IPS-20b (cell line): ENCODE measurements around the gene FOXF1.

Experiments
- H3K27ac ChIP-seq: one replicate; pipeline ENCODE4 v1.5.1; 2013; ENCODE audit warnings: low read length
- H3K27me3 ChIP-seq: 2 replicates; pipeline ENCODE4 v1.6.1; 2013; ENCODE audit warnings: mild to moderate bottlenecking, low read length, inconsistent platforms; ENCODE audit not compliant: insufficient read depth
- H3K36me3 ChIP-seq: 2 replicates; pipeline ENCODE4 v1.6.1; 2013; ENCODE audit warnings: low read depth, mild to moderate bottlenecking, inconsistent platforms, low read length, moderate library complexity; ENCODE audit not compliant: insufficient read depth
- H3K4me1 ChIP-seq: 2 replicates; pipeline ENCODE4 v1.6.1; 2013; ENCODE audit warnings: mild to moderate bottlenecking, control low read depth, inconsistent platforms, low read length, moderate library complexity; ENCODE audit not compliant: insufficient read depth
- H3K4me3 ChIP-seq: 2 replicates; pipeline ENCODE4 v1.5.1; 2013; ENCODE audit warnings: mild to moderate bottlenecking, low read length, inconsistent platforms
- H3K9ac ChIP-seq: 2 replicates; pipeline ENCODE4 v1.6.1; 2013; ENCODE audit warnings: low read depth, mild to moderate bottlenecking, inconsistent platforms, low read length, moderate library complexity
- H3K9me3 ChIP-seq: 2 replicates; pipeline ENCODE4 v1.6.1; 2013; ENCODE audit warnings: mild to moderate bottlenecking, low read depth, low read length, inconsistent platforms; ENCODE audit not compliant: insufficient read depth

Gene FOXF1

DNA sequence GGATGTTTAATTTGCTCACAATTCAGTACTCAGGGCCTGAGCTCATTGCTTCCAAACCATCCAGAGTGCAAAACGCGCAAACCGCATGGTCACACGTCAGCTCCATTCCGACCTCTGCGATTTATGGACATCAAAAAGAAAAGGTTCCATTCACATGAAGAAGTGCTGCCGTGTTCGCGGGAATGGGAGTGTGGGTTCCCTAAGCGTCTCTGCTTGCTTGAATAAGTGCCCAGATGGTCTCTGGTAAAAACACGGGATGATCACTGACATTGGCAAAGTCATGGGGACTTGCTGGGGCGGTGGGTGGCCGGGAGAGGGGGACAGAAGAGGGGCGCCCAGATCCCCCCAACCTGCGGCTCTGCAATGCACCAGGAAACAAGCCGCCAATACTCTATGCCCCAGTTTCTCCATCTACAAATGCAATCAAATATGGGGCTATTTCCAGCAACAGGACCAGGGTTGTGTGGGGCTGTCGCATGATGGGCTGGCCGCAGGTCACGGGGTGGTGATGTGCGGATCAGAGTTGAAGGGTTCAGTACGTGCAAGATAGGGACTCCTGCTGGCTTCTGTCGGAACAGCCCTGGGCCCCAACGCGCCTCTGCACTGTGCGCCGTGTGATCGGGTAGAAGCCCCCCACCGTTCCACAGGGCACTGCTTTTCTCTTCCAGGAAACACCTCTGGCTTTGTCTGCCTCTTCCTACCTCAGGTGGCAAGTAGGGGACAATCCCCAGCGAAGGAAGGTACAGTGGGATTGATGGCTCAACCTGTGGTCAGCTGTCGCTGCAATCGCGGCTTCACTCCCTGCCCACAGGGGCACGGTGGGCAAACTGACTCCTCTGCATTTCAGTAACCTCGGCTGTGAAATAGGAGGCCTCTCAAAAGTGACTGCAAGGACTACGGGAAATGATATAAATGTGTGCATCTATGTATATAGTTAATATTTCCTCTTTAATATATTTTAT, 11.2 kb downstream of the FOXF1 start:
- Histone ChIP-seq H3K9me3 (no peaks in the 10 kb centered on the region), H3K27me3 (peaks cover 53% of the 10 kb centered on the region), H3K36me3 (no peaks in the 10 kb centered on the region), H3K27ac (no peak overlapping the region), H3K4me1 (no peaks in the 10 kb centered on the region), H3K4me3 (no peak overlapping the region), H3K9ac (no peak overlapping the region)

- no peaks in the 10 kb centered on the region for H3K36me3 ChIP-seq
- H3K4me1 ChIP-seq, result no peaks in the 10 kb centered on the region
- H3K27me3 ChIP-seq, result peaks cover 42% of the 10 kb centered on the region
- no peak overlapping the region for H3K9ac ChIP-seq
- H3K4me3 ChIP-seq, result no peak overlapping the region
- no peak overlapping the region for H3K27ac ChIP-seq
- no peaks in the 10 kb centered on the region for H3K9me3 ChIP-seq
These were observed 12.3 kb downstream of the FOXF1 start for GRCh38 chr16:86522634-86523033.

DNA sequence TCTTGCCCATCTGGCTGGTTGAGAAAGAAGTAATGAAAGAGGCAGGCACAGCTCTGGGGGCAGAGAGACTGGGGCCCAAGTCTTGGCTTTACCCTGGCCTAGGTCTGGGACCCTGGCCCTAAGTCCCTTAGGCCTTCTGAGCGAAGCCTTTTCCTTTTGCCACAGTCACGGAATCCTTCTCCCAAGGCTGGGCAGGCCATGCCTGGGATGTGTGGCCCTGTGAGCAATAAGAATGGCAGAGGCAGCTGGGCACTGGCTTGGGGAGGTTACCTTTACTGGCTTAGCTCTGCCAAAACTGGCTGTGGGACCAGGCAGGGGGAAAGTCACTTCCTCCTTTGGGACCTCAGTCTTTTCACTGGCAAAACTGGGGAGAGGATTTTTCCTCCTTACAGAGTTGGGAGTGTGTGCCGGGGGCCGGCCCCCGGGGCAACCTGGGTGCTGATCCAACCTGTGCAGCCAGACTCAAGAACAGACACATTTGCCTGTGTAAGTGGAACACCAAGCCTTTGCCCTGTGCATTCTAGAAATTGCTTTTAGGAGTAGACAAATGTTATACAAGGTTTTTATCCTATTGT, 12.9 kb downstream of the FOXF1 start:
- H3K36me3 ChIP-seq, result no peaks in the 10 kb centered on the region
- no peak overlapping the region for H3K27ac ChIP-seq
- H3K4me3 ChIP-seq, result no peak overlapping the region
- H3K9me3 ChIP-seq, result no peaks in the 10 kb centered on the region
- peaks cover 36% of the 10 kb centered on the region for H3K27me3 ChIP-seq
- no peaks in the 10 kb centered on the region for H3K4me1 ChIP-seq
- no peak overlapping the region for H3K9ac ChIP-seq

- Histone ChIP-seq H3K4me1 (no peaks in the 10 kb centered on the region), H3K9me3 (no peaks in the 10 kb centered on the region), H3K9ac (no peak overlapping the region), H3K27me3 (peaks cover 28% of the 10 kb centered on the region), H3K4me3 (no peak overlapping the region), H3K27ac (no peak overlapping the region), H3K36me3 (no peaks in the 10 kb centered on the region)
These were observed 13.7 kb downstream of the FOXF1 start for GRCh38 chr16:86524029-86524428.

GRCh38 chr16:86525696-86526095, 15.4 kb downstream of the FOXF1 start:
- Histone ChIP-seq H3K27ac (no peak overlapping the region), H3K9me3 (no peaks in the 10 kb centered on the region), H3K36me3 (no peaks in the 10 kb centered on the region), H3K9ac (no peak overlapping the region), H3K4me1 (no peaks in the 10 kb centered on the region), H3K4me3 (no peak overlapping the region), H3K27me3 (peaks cover 12% of the 10 kb centered on the region)

GRCh38 chr16:86527366-86527765, 17.0 kb downstream of the FOXF1 start:
- Histone ChIP-seq H3K9ac (no peak overlapping the region), H3K36me3 (no peaks in the 10 kb centered on the region), H3K4me3 (no peak overlapping the region), H3K27ac (no peak overlapping the region), H3K27me3 (no peaks in the 10 kb centered on the region), H3K9me3 (no peaks in the 10 kb centered on the region), H3K4me1 (no peaks in the 10 kb centered on the region)

GRCh38 chr16:86528061-86528929, 18.0 kb downstream of the FOXF1 start:
- Histone ChIP-seq H3K4me1 (no peaks in the 10 kb centered on the region), H3K27me3 (no peaks in the 10 kb centered on the region), H3K36me3 (no peaks in the 10 kb centered on the region), H3K4me3 (no peak overlapping the region), H3K27ac (no peak overlapping the region), H3K9me3 (no peaks in the 10 kb centered on the region), H3K9ac (no peak overlapping the region)

DNA sequence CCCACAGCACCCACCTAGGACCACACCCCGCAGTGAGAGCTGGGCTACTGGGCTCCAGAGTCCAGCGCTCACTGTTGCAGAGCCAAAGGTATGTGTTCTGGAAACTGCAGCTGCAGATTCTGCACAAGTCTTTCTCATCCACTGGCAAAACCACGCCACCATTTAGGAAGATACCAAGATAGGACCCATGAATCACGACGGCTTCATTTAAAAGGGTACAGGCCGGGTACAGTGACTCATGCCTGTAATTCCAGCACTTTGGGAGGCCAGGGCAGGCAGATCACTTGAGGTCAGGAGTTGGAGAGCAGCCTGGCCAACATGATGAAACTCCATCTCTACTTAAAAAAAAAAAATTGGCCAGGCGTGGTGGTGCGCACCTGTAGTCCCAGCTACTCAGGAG, 18.8 kb downstream of the FOXF1 start:
- H3K4me1 ChIP-seq, result no peaks in the 10 kb centered on the region
- H3K9ac ChIP-seq, result no peak overlapping the region
- no peaks in the 10 kb centered on the region for H3K9me3 ChIP-seq
- H3K4me3 ChIP-seq, result no peak overlapping the region
- H3K36me3 ChIP-seq, result no peaks in the 10 kb centered on the region
- no peaks in the 10 kb centered on the region for H3K27me3 ChIP-seq
- no peak overlapping the region for H3K27ac ChIP-seq

DNA sequence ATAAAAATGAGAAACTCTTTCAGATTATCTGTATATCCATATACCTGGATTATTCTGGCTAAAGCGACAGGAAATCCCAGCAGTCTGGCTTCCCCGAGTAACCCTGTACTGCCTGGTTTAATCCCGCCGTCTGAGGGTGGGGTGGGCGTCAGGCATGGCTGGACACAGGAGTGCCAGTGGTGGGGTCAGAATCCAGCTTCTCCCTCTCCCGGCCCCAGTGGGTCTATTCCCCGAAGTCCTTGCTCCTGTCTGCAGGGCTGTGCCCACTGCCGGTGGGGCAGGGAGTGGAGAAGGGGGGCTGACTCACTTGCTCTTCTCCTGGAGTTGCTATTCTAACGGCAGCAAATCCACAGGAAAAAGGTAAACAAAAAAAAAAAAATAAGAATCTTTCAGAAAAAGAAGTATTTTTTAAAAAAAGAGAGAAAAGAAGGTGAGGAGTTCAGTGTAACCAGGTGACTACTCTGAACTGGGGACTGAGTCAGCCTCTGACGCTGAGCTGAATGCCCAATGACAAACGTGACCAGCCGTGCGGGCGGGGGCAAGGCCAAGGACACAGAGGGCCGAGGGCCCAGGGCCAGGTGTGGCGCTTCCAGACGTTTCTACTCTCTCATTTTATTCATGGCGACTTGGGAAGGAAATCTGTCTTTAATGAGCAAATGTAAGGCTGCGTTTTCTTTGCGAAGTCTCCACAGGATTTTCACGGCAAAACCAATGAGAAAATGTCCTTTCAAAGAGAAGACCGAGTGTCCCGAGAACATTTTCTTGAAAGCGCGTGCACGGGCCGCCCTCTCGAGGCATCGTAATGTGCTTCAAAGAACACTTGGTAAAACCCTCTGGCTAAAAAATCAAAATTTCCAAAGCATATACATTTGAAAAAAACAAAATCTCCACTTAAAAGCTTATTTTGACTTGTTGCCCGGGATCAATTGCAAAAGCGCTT, 20.2 kb downstream of the FOXF1 start:
- no peak overlapping the region for H3K27ac ChIP-seq
- no peaks in the 10 kb centered on the region for H3K36me3 ChIP-seq
- H3K4me3 ChIP-seq, result no peak overlapping the region
- H3K9me3 ChIP-seq, result no peaks in the 10 kb centered on the region
- H3K27me3 ChIP-seq, result no peaks in the 10 kb centered on the region
- H3K4me1 ChIP-seq, result no peaks in the 10 kb centered on the region
- H3K9ac ChIP-seq, result no peak overlapping the region

GRCh38 chr16:86531191-86531545, 20.8 kb downstream of the FOXF1 start:
- Histone ChIP-seq H3K27ac (no peak overlapping the region), H3K27me3 (no peaks in the 10 kb centered on the region), H3K36me3 (no peaks in the 10 kb centered on the region), H3K9me3 (no peaks in the 10 kb centered on the region), H3K4me1 (no peaks in the 10 kb centered on the region), H3K4me3 (no peak overlapping the region), H3K9ac (no peak overlapping the region)
